Panc1 (cell line): ENCODE measurements around the gene FIP1L1. TPM values are rescaled to one million over a fixed set of nuclear protein-coding genes. Genes with fewer than 3 reads are reported as not detected.

Source experiments
- ATAC-seq: fragments of 200-7000 bp; cut with Tn5 transposase; 2 replicates; pipeline ENCODE4 v1.9.1; 2020; ENCODE audit warnings: mild to moderate bottlenecking, moderate library complexity
- BruUV-seq: library from RNA; stranded (reverse); fragments of 400-500 nt; replicated peaks from 2 replicates; lab custom pipeline; 2021; lab: Mats Ljungman, UMichigan
- CTCF ChIA-PET: fragments of 300-600 bp; sonication (Branson Sonifier 250); formaldehyde crosslinking; loops from one replicate; lab custom pipeline; 2022; ENCODE audit warnings: antibody characterized with exemption; lab: Charles Lee
- POLR2A ChIA-PET: fragments of 300-600 bp; sonication (Branson Sonifier 250); formaldehyde crosslinking; loops from one replicate; lab custom pipeline; 2022; ENCODE audit warnings: antibody characterized with exemption; lab: Charles Lee
- DNase-seq: peaks from one replicate; pipeline ENCODE4 v3.0.0-alpha.2; 2010; ENCODE audit warnings: low read depth, low spot score
- H3K27ac ChIP-seq: 2 replicates; pipeline ENCODE4 v1.5.1; 2011; ENCODE audit warnings: mild to moderate bottlenecking, low read length, inconsistent platforms
- H3K27me3 ChIP-seq: fragments of 200-500 bp; sonication (Bioruptor generic); 2 replicates; pipeline ENCODE4 v1.6.0; 2014; ENCODE audit warnings: low read length, inconsistent platforms; ENCODE audit not compliant: control insufficient read depth, insufficient read depth
- H3K36me3 ChIP-seq: fragments of 200-500 bp; sonication (Bioruptor generic); 2 replicates; pipeline ENCODE4 v1.5.1; 2014; ENCODE audit warnings: inconsistent platforms, mild to moderate bottlenecking, low read length, moderate library complexity; ENCODE audit not compliant: control insufficient read depth, insufficient read depth
- H3K4me1 ChIP-seq: 2 replicates; pipeline ENCODE4 v1.5.1; 2011; ENCODE audit warnings: inconsistent platforms, mild to moderate bottlenecking, low read length, moderate library complexity; ENCODE audit not compliant: control insufficient read depth, insufficient read depth
- H3K4me3 ChIP-seq, 2 experiments: 2 replicates each; pipeline ENCODE4 v1.5.1; 2011 to 2012; ENCODE audit warnings: low read depth in 2 of 2, low read length in 2 of 2, mild to moderate bottlenecking in 2 of 2, inconsistent platforms in 1 of 2, moderate library complexity in 1 of 2
- H3K9me3 ChIP-seq: fragments of 200-500 bp; sonication (Bioruptor generic); 2 replicates; pipeline ENCODE4 v1.5.1; 2014; ENCODE audit warnings: low read depth, mild to moderate bottlenecking, inconsistent platforms, low read length, moderate library complexity; ENCODE audit not compliant: control insufficient read depth, insufficient read depth
- CTCF ChIP-seq: fragments of 450-650 bp; IDR thresholded peaks from 2 replicates; pipeline ENCODE4 v1.5.1; 2017; ENCODE audit warnings: mild to moderate bottlenecking
- POLR2AphosphoS5 ChIP-seq: IDR thresholded peaks from 2 replicates; pipeline ENCODE4 v1.6.1; 2012; ENCODE audit warnings: mild to moderate bottlenecking, low read depth, low read length, moderate library complexity
- REST ChIP-seq, 2 experiments: IDR thresholded peaks; 2 replicates each; pipeline ENCODE4 v1.6.1; 2011 to 2012; ENCODE audit warnings: low read depth in 2 of 2, control low read depth in 1 of 2, low read length in 1 of 2, mild to moderate bottlenecking in 1 of 2, moderate library complexity in 1 of 2; ENCODE audit not compliant: insufficient read depth in 1 of 2
- SIN3A ChIP-seq: IDR thresholded peaks from 2 replicates; pipeline ENCODE4 v1.6.1; 2012; ENCODE audit warnings: low read depth, mild to moderate bottlenecking, low read length, moderate library complexity, borderline replicate concordance; ENCODE audit not compliant: insufficient read depth
- TCF7L2 ChIP-seq: IDR thresholded peaks from 2 replicates; pipeline ENCODE4 v1.6.1; 2011; ENCODE audit warnings: mild to moderate bottlenecking, low read depth, low read length, inconsistent platforms
- in situ Hi-C: cut with HindIII; loops from 2 replicates; pipeline ENCODE4 v1.10.0; 2016; ENCODE audit warnings: low sequenced_read_pairs, low pct_unique_long_range_greater_than_20kb
- intact Hi-C: fragments of 100-400 bp; cut with micrococcal nuclease; formaldehyde crosslinking; loops from one replicate; pipeline ENCODE4 v1.10.0; 2022; ENCODE audit not compliant: unreplicated experiment
- total RNA-seq: library from RNA; stranded (reverse); gene quantifications from one replicate; pipeline ENCODE4 v1.2.1, GENCODE V29; 2021; ENCODE audit not compliant: unreplicated experiment

Gene FIP1L1
- total RNA-seq, 1 experiment from 2014 or later, result 35.5 TPM

GRCh38 chr4:53374777-53375258 lies 2.6 kb upstream of the FIP1L1 start:
- POLR2A ChIA-PET, result no interaction called here
- H3K4me1 ChIP-seq, result peaks cover 14% of the 10 kb centered on the region; the same call in 1 of the 2 replicates
- H3K27ac ChIP-seq, result no peak overlapping the region
- CTCF ChIA-PET, result no interaction called here
- no peaks in the 10 kb centered on the region for H3K27me3 ChIP-seq
- no TSS peak for BruUV-seq
- DNase-seq (no peak), ATAC-seq (no peak)
- TF ChIP-seq REST (IDR thresholded peaks at IDR 0.05; ENCODE audit: insufficient read depth in 1 of 2, low read depth in 2 of 2, low read length in 1 of 2), result no peak
- no peak for TF ChIP-seq CTCF
- TF ChIP-seq POLR2AphosphoS5, result no peak
- TF ChIP-seq SIN3A, result no peak
- no peak for TF ChIP-seq TCF7L2
- in situ Hi-C loops (no loop called here), intact Hi-C loops (no loop called here)
- peaks cover 4% of the 10 kb centered on the region; the same call in 1 of the 2 replicates for H3K36me3 ChIP-seq
- no peaks in the 10 kb centered on the region for H3K9me3 ChIP-seq
- no peak overlapping the region for H3K4me3 ChIP-seq

- no peaks in the 10 kb centered on the region for H3K27me3 ChIP-seq
- TF ChIP-seq SIN3A (no peak), CTCF (no peak), TCF7L2 (no peak), REST (IDR thresholded peaks at IDR 0.05; ENCODE audit: insufficient read depth in 1 of 2, low read depth in 2 of 2, low read length in 1 of 2) (no peak), POLR2AphosphoS5 (no peak)
- H3K4me3 ChIP-seq, result peak overlapping the region; percentile 68 to 89
- H3K9me3 ChIP-seq, result no peaks in the 10 kb centered on the region
- H3K27ac ChIP-seq, result peak overlapping the region; percentile 82; the same call in 1 of the 2 replicates
- intact Hi-C loops, result no loop called here
- DNase-seq (no peak), ATAC-seq (no peak)
- CTCF ChIA-PET, result no interaction called here
- BruUV-seq, result no TSS peak
- peaks cover 4% of the 10 kb centered on the region; the same call in 1 of the 2 replicates for H3K36me3 ChIP-seq
- H3K4me1 ChIP-seq, result peaks cover 14% of the 10 kb centered on the region; the same call in 1 of the 2 replicates
- POLR2A ChIA-PET, result interaction anchor here (0.7 kb wide), 1 partner anchor 71 kb away, joined by 3 read pairs; no protein-coding TSS in a partner anchor
- in situ Hi-C loops, result no loop called here
These were observed 541 bp upstream of the FIP1L1 start for GRCh38 chr4:53376900-53377299.
